Small intestine (tissue), 7 donors: ENCODE data around the gene ZBTB16. TPM values are rescaled to one million over a fixed set of nuclear protein-coding genes. Genes with fewer than 3 reads are reported as not detected.
A peak's percentile ranks its signal among the peaks of the same experiment; 100 is the strongest.

Experiments
- DNase-seq, 2 donors: peaks; one replicate each; pipeline versions ENCODE4 v3.0.0 to v3.0.0-alpha.2; 2013
- FAIRE-seq: peaks from 2 replicates; lab custom pipeline; 2012; peaks lifted over from hg19 to GRCh38; lab: Jason Lieb, UNC
- H3K27ac ChIP-seq, 3 donors: one replicate each; pipeline ENCODE4 v1.5.1; 2013; ENCODE audit warnings: low read length in 2 of 3, mild to moderate bottlenecking in 2 of 3, control low read depth in 1 of 3, inconsistent platforms in 1 of 3, low read depth in 1 of 3, moderate library complexity in 1 of 3
- H3K27me3 ChIP-seq, 3 donors: one replicate each; pipeline ENCODE4 v1.6.1; 2013; ENCODE audit warnings: low read length in 3 of 3, inconsistent platforms in 1 of 3; ENCODE audit not compliant: control insufficient read depth in 3 of 3, insufficient read depth in 3 of 3
- H3K36me3 ChIP-seq, 3 donors: one replicate each; pipeline ENCODE4 v1.6.1; 2013; ENCODE audit warnings: low read length in 3 of 3, inconsistent platforms in 1 of 3, low read depth in 1 of 3, mild to moderate bottlenecking in 1 of 3, moderate library complexity in 1 of 3; ENCODE audit not compliant: control insufficient read depth in 3 of 3, insufficient read depth in 2 of 3
- H3K4me1 ChIP-seq, 3 donors: one replicate each; pipeline ENCODE4 v1.6.1; 2013; ENCODE audit warnings: low read length in 2 of 3, inconsistent platforms in 1 of 3, low read depth in 1 of 3, mild to moderate bottlenecking in 1 of 3, moderate library complexity in 1 of 3; ENCODE audit not compliant: control insufficient read depth in 3 of 3, insufficient read depth in 2 of 3
- H3K4me3 ChIP-seq, 3 donors: one replicate each; pipeline ENCODE4 v1.5.1; 2013; ENCODE audit warnings: low read length in 3 of 3, control low read depth in 1 of 3, inconsistent platforms in 1 of 3, low read depth in 1 of 3, mild to moderate bottlenecking in 1 of 3, moderate library complexity in 1 of 3
- H3K9me3 ChIP-seq, 2 donors: one replicate each; pipeline ENCODE4 v1.6.1; 2013; ENCODE audit warnings: low read depth in 1 of 2, low read length in 1 of 2; ENCODE audit not compliant: control insufficient read depth in 2 of 2, insufficient read depth in 1 of 2
- WGBS, 3 donors: extraction: QIAGEN DNeasy Blood & Tissue Kit; methylation state at CpG; one replicate each; pipeline ENCODE4 v1.1.7; 2013; 5-methylcytosine and 5-hydroxymethylcytosine counted together
- polyA plus RNA-seq, 4 donors: library from polyadenylated mRNA; stranded (reverse) in 3 of 4; unstranded in 1 of 4; fragments of 200-250 nt in 3 of 4; fragments of 120-200 nt in 1 of 4; gene quantifications; one replicate each; pipeline versions ENCODE4 v1.2.1 to v1.2.3, GENCODE V29; 2013
- donor health status: healthy with polysubstance abuse.
- donor health status: control.
- donor health status: control.
- donor health status: Bipolar disorder and iron deficiency.
- donor health status: healthy.

Gene ZBTB16
- polyA plus RNA-seq, 4 donors, result 1.5 to 32.4 (median 17.4) TPM

DNA sequence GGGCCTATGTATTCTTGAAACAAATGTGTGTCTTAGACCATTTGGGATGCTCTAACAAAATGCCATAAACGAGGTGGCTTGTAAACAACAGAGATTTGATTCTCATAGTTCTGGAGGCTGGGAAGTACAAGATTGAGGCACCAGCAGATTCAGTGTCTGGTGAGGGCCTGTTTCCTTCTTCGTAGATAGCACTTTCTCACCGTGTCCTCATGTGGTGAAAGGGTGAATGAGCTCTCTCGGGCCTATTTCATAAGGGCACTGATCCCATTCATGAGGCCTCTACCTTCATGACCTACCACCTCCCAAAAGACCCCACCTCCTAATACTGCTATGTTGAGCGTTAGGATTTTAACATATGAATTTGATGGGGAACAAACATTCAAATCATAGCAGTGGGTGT, 230.3 kb downstream of the ZBTB16 start:
- WGBS, 3 donors, result 85 to 90% (median 87%) methylated on average over 5 of the region's 5 CpGs
- Histone ChIP-seq H3K27ac (no peak overlapping the region), H3K4me3 (no peak overlapping the region), H3K4me1 (peaks cover 0 to 3% (median 0%) of the 10 kb centered on the region in 3 donors), H3K27me3 (no peaks in the 10 kb centered on the region), H3K36me3 (no peaks in the 10 kb centered on the region), H3K9me3 (no peaks in the 10 kb centered on the region)
- no peak for DNase-seq
- no peak for FAIRE-seq

DNA sequence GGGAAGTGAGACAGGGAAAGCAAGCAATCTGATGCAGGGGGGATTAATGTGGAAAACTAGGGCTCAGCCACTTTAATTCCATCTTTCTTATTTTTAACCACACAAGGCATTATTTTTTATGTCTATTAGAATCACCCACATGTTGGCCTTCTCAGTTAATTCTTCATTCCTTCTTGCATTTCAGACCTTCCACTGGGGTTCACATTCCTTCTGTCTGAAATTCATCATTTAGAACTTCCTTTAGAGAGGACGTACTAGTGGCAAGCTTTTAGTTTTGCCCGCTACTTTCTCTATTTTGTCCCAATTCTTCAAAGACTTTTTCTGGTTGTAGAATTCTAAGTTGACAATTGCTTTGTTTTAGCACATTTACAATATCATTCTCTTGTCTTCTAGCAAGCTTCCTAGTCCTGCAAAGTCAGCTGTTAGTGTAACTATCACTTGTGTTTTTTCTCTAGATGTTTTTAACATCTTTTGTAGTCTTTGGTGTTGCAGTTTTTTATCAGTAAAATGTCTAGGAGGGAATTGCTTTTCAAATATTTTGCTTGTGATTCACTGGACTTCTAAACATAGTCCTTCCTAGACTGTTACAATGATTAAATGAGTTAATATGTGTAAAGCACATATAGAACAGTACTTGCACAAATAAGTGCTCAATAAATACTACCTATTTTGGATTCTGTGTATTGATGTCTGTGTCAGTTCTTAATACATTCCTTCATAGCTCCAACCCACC, 231.2 kb downstream of the ZBTB16 start:
- no peaks in the 10 kb centered on the region for H3K36me3 ChIP-seq
- H3K4me1 ChIP-seq, result peaks cover 0 to 3% (median 0%) of the 10 kb centered on the region in 3 donors
- H3K4me3 ChIP-seq, result no peak overlapping the region
- 84 to 96% (median 86%) methylated on average over 2 of the region's 2 CpGs for WGBS, 3 donors
- H3K27me3 ChIP-seq, result no peaks in the 10 kb centered on the region
- DNase-seq (no peak), FAIRE-seq (no peak)
- H3K27ac ChIP-seq, result no peak overlapping the region
- no peaks in the 10 kb centered on the region for H3K9me3 ChIP-seq

DNA sequence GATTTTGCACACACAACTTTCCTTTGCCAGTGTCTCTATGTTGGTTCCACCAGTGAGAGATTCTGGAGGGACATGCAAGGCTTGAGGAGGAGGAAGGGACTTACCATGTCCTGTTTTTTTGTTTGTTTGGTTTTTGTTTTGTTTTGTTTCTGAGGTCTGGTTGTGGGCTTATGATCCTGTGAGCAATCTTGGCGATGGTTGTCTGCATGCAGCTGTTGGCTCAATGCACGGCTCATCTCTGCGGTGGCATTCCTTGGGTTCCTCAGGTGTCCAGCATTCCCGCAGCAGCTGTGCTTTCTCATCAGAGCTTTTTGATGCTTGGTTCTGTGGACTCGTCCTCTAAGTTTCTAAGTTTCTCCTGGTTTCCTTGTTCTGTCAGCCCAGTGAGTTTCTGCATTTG, 231.9 kb downstream of the ZBTB16 start:
- Histone ChIP-seq H3K27ac (peak overlapping the region in 1 of 3 donors; percentile 5), H3K36me3 (no peaks in the 10 kb centered on the region), H3K4me1 (peaks cover 0 to 3% (median 0%) of the 10 kb centered on the region in 3 donors), H3K4me3 (no peak overlapping the region), H3K27me3 (no peaks in the 10 kb centered on the region), H3K9me3 (no peaks in the 10 kb centered on the region)
- 61 to 71% (median 68%) methylated on average over 5 of the region's 5 CpGs for WGBS, 3 donors
- FAIRE-seq (no peak), DNase-seq (no peak)

DNA sequence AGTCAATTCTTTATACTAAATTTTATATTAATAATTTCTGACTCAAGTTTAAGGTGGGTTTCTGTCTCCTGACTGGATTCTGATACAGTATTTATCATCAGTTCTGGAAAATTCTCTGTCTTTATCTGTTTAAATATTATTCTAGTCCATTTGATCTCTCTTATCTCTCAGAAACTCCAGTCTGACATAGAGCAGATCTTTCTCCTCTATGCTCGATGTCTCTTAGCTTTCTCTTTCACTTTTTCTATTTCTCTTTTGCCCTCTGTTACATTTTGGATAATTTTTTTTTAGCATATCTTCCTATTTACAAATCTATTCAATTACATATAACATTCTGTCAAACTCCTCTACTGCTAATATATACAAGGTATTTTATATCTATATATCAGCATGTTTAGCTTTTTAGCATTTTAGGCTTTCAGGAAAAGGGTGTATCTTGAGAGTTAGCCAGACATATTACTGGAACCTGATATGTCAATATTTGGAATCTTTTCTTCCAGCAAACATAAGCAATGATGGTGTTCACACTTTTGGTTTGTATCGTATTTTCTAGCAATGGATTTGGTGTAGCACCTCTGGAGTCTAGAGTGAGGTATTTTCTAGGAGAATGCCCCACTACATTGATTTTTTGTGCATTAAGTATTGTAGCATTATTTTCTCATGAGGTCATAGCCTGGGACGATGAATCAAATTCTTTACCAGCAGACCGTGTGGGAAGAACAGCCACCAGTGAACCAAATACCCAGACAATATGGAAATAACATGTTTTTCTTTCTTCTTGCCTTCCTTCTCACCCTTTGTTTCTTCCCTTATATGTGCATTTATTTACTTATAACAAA, 232.6 kb downstream of the ZBTB16 start:
- DNase-seq (no peak), FAIRE-seq (no peak)
- 33 to 44% (median 37%) methylated on average over 4 of the region's 4 CpGs for WGBS, 3 donors
- Histone ChIP-seq H3K27ac (peak overlapping the region in 1 of 3 donors; percentile 21), H3K4me3 (no peak overlapping the region), H3K9me3 (no peaks in the 10 kb centered on the region), H3K4me1 (peaks cover 0 to 3% (median 0%) of the 10 kb centered on the region in 3 donors), H3K27me3 (no peaks in the 10 kb centered on the region), H3K36me3 (no peaks in the 10 kb centered on the region)

DNA sequence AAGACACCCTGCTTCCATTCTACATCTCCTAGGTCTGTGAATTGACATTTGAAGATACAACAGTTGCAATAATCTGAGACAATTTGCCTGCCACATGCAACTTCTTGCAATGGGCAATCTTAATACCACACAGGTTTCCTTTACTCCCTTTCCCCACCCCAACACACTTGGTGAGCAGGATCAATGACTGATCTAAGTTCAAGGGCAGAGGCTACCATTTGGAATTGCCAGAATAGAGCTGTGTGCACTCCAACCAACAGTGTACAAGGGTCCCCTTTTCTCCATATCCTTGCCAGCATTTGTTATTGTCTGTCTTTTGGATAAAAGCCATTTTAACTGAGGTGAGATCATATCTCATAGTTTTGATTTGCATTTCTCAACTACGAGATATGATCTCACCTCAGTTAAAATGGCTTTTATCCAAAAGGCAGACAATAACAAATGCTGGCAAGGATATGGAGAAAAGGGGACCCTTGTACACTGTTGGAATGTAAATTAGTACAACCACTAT, 233.7 kb downstream of the ZBTB16 start:
- Histone ChIP-seq H3K36me3 (no peaks in the 10 kb centered on the region), H3K27ac (peak overlapping the region in 1 of 3 donors; percentile 10), H3K27me3 (no peaks in the 10 kb centered on the region), H3K4me3 (no peak overlapping the region), H3K4me1 (peaks cover 0 to 3% (median 0%) of the 10 kb centered on the region in 3 donors), H3K9me3 (no peaks in the 10 kb centered on the region)
- DNase-seq, result no peak
- FAIRE-seq, result no peak
- 41 to 68% (median 47%) methylated on average over 1 of the region's 1 CpG for WGBS, 3 donors

DNA sequence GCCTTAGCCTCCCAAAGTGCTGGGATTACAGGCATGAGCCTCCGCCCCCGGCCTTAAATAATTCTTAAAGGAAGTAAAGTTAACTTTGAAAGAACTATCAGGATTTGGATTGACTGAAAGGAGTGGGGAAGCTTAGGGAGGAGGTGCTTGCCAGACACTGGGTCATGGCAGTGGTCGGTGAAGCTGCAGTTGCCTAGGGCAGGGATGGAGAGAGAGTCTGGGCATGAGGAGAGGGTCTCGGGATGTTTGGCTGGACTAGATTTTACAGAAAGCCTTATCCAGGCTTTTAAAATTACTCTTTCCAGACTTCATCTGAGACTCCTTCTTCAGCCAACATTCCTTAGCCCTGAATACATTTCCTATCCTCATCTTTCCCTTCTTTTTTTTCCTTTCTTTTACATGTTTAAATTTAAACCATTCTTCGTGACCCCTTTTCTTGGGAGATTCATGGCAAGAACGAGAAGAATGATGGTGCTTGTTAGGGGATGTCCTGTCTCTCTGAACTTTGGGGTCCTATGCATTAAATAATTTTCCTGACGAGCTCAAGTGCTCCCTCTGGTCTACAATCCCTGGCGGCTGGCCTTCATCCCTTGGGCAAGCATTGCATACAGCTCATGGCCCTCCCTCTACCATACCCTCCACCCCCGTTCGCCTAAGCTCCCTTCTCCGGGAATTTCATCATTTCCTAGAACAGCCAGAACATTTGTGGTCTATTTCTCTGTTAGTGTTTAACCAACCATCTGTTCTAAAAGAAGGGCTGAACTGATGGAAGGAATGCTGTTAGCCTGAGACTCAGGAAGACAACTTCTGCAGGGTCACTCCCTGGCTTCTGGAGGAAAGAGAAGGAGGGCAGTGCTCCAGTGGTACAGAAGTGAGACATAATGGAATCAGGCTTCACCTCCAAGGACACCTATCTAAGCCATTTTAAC, 236.4 kb downstream of the ZBTB16 start, which contains the start of gene NNMT:
Gene NNMT, plus strand, starts transcription at position 724 of the 929 bp plus-strand sequence. Its CDS starts 158 bp downstream, at position 882.
- peaks cover 0 to 3% (median 0%) of the 10 kb centered on the region in 3 donors for H3K4me1 ChIP-seq
- H3K4me3 ChIP-seq, result peak within 1 kb of the TSS in 1 of 3 donors; percentile 23
- DNase-seq (no peak), FAIRE-seq (no peak)
- 52 to 74% (median 68%) methylated on average over 11 of the region's 11 CpGs for WGBS, 3 donors
- no peaks in the 10 kb centered on the region for H3K27me3 ChIP-seq
- peak within 1 kb of the TSS in 1 of 3 donors; percentile 92 for H3K27ac ChIP-seq
- H3K9me3 ChIP-seq, result no peaks in the 10 kb centered on the region
- H3K36me3 ChIP-seq, result no peaks in the 10 kb centered on the region

DNA sequence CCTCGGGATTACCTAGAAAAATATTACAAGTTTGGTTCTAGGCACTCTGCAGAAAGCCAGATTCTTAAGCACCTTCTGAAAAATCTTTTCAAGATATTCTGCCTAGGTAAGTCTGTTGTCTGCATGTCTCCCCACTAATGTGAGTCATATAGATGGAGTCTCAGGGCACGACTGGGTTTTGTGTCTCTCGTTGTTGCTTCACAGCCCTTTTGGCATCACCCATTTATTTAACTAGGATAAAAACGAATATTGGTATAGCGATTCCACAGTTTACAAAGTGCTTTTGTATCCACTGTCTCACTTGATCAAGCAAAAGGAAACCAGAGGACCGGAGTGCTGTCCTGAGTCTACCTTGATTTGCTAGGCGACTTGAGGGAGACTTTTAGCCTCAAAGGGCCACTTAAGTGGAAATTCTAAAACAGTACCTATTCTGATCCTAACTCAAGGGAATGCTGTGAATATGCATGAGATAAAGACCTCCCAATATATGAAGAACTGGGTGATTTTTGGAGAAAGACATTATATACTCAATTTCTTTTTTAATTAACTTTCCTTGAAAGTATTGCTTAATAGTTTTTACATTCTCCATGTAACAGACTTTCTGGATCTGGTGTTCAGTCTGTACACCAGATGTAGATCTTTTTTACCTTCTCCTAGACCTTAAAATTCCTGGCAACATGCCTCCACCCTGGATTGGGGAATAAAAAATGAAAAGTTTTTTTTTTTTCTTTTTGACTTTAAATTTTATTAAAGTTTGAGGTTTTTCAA, 237.3 kb downstream of the ZBTB16 start:
- H3K4me1 ChIP-seq, result no peaks in the 10 kb centered on the region
- H3K36me3 ChIP-seq, result no peaks in the 10 kb centered on the region
- FAIRE-seq, result no peak
- H3K9me3 ChIP-seq, result no peaks in the 10 kb centered on the region
- 60 to 71% (median 71%) methylated on average over 7 of the region's 7 CpGs for WGBS, 3 donors
- peak overlapping the region in 1 of 3 donors; percentile 92 for H3K27ac ChIP-seq
- no peak for DNase-seq
- no peaks in the 10 kb centered on the region for H3K27me3 ChIP-seq
- H3K4me3 ChIP-seq, result peak overlapping the region in 1 of 3 donors; percentile 23
